Common myeloid progenitor, CD34-positive (primary cell): Measurements from ENCODE around the gene TNFSF8.

Source experiments
- CTCF ChIA-PET: fragments of 350-600 bp; sonication (Branson Sonifier 250); formaldehyde crosslinking; loops from one replicate; lab custom pipeline; 2021; ENCODE audit warnings: antibody characterized with exemption; lab: Charles Lee
- POLR2A ChIA-PET: fragments of 350-600 bp; sonication (Branson Sonifier 250); formaldehyde crosslinking; loops from one replicate; lab custom pipeline; 2021; ENCODE audit warnings: antibody characterized with exemption; lab: Charles Lee
- DNase-seq, 3 donors: peaks; one replicate each; pipeline versions ENCODE4 v3.0.0 to v3.0.0-alpha.2; 2013
- H3K27ac ChIP-seq, 2 experiments: 1 replicate in 1 of 2; 2 replicates in 1 of 2; pipeline ENCODE4 v1.7.0; 2013; ENCODE audit warnings: inconsistent platforms in 2 of 2, low read length in 2 of 2, mild to moderate bottlenecking in 2 of 2, low read depth in 1 of 2, moderate library complexity in 1 of 2; ENCODE audit not compliant: severe bottlenecking in 2 of 2, insufficient read depth in 1 of 2, poor library complexity in 1 of 2
- H3K27me3 ChIP-seq, 5 experiments: replicated peaks in 2 of 5; 1 replicate in 3 of 5; 2 replicates in 2 of 5; pipeline versions ENCODE4 v1.6.1 to v1.7.0; 2013; ENCODE audit warnings: low read length in 4 of 5, mild to moderate bottlenecking in 2 of 5, moderate library complexity in 2 of 5, inconsistent platforms in 1 of 5; ENCODE audit not compliant: insufficient read depth in 5 of 5, control insufficient read depth in 4 of 5
- H3K36me3 ChIP-seq, 4 experiments: 1 replicate in 2 of 4; 2 replicates in 2 of 4; pipeline versions ENCODE4 v1.6.1 to v1.7.0; 2013; ENCODE audit warnings: low read length in 3 of 4, control low read depth in 1 of 4, mild to moderate bottlenecking in 1 of 4; ENCODE audit not compliant: control insufficient read depth in 4 of 4, insufficient read depth in 4 of 4
- H3K4me1 ChIP-seq, 4 experiments: 1 replicate in 3 of 4; 2 replicates in 1 of 4; pipeline versions ENCODE4 v1.6.1 to v1.7.1; 2013; ENCODE audit warnings: low read length in 3 of 4, mild to moderate bottlenecking in 3 of 4, control low read depth in 1 of 4, inconsistent platforms in 1 of 4, moderate library complexity in 1 of 4; ENCODE audit not compliant: control insufficient read depth in 4 of 4, insufficient read depth in 4 of 4; ENCODE audit errors: control extremely low read depth in 1 of 4
- H3K4me3 ChIP-seq, 7 experiments: 1 replicate in 4 of 7; 2 replicates in 3 of 7; pipeline versions ENCODE4 v1.5.1 to v1.7.0; 2013; ENCODE audit warnings: mild to moderate bottlenecking in 7 of 7, low read length in 6 of 7, moderate library complexity in 6 of 7, inconsistent platforms in 2 of 7, low read depth in 2 of 7, control low read depth in 1 of 7; ENCODE audit not compliant: insufficient read depth in 4 of 7, control insufficient read depth in 1 of 7; ENCODE audit errors: extremely low read depth in 1 of 7
- H3K9me3 ChIP-seq, 5 experiments: 1 replicate in 4 of 5; 2 replicates in 1 of 5; pipeline versions ENCODE4 v1.6.1 to v1.7.1; 2013; ENCODE audit warnings: low read length in 4 of 5, mild to moderate bottlenecking in 2 of 5, inconsistent platforms in 1 of 5, low read depth in 1 of 5, moderate library complexity in 1 of 5; ENCODE audit not compliant: control insufficient read depth in 4 of 5, insufficient read depth in 2 of 5; ENCODE audit errors: control extremely low read depth in 1 of 5
- WGBS: methylation state at CpG from one replicate; pipeline ENCODE4 v1.1.5; 2013; ENCODE audit not compliant: insufficient coverage; 5-methylcytosine and 5-hydroxymethylcytosine counted together

Gene TNFSF8

GRCh38 chr9:114888607-114889006, 41.8 kb downstream of the TNFSF8 start:
- ChIA-PET CTCF (interaction anchor here (1.1 to 2.2 kb wide), 2 partner anchors 9 to 22 kb away, joined by 3 to 8 read pairs; no protein-coding TSS in a partner anchor), POLR2A (no interaction called here)
- whole genome bisulfite sequencing: 90% methylated on average over 3 of the region's 4 CpGs

DNA sequence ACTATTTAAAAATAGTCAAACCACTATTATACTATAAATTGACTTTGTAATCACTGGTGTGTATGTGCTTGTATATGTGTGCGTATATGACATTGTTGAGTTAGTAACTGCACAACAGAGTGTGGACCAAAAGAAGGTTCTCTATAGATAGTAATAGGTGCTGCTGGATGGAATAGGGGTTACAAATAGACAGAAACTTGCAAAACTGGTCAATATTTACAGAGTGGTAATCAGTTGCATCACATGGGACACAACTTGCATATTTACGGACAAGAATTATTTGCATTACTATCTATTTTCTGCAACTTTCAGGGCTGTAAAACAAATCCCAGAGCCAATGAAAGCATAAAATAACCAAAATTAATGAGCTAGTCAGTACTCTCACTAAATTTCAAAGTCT, 42.4 kb downstream of the TNFSF8 start:
- DNase-seq: no peak
- Histone ChIP-seq H3K27ac (no peak overlapping the region), H3K4me3 (no peak overlapping the region), H3K27me3 (no peaks in the 10 kb centered on the region), H3K4me1 (peaks cover under 1 to 19% (median 7%) of the 10 kb centered on the region in 4 experiments), H3K9me3 (peaks cover 3 to 18% (median 8%) of the 10 kb centered on the region in 5 experiments), H3K36me3 (no peaks in the 10 kb centered on the region)
- ChIA-PET POLR2A (no interaction called here), CTCF (interaction anchor here (1.1 to 2.2 kb wide), 3 partner anchors 8 to 23 kb away, joined by 3 to 8 read pairs (median 4); no protein-coding TSS in a partner anchor)
- 90% methylated on average over 1 of the region's 2 CpGs for WGBS

More at GRCh38 chr9:114888607-114889006, 41.8 kb downstream of the TNFSF8 start:
- Histone ChIP-seq H3K4me3 (no peak overlapping the region), H3K9me3 (peaks cover 3 to 17% (median 6%) of the 10 kb centered on the region in 5 experiments), H3K4me1 (peaks cover 7 to 24% (median 7%) of the 10 kb centered on the region in 4 experiments), H3K27me3 (no peaks in the 10 kb centered on the region), H3K27ac (no peak overlapping the region), H3K36me3 (no peaks in the 10 kb centered on the region)
- DNase-seq: no peak

GRCh38 chr9:114884787-114885452, 45.5 kb downstream of the TNFSF8 start:
- Histone ChIP-seq H3K4me1 (peaks cover 0 to 24% (median 4%) of the 10 kb centered on the region in 4 experiments), H3K36me3 (no peaks in the 10 kb centered on the region), H3K27ac (no peak overlapping the region), H3K9me3 (peaks cover 3 to 18% (median 10%) of the 10 kb centered on the region in 5 experiments), H3K4me3 (no peak overlapping the region), H3K27me3 (no peaks in the 10 kb centered on the region)
- no peak for DNase-seq
- ChIA-PET CTCF (no interaction called here), POLR2A (no interaction called here)
- WGBS: 92% methylated on average over 6 of the region's 8 CpGs

GRCh38 chr9:114883709-114884108, 46.7 kb downstream of the TNFSF8 start:
- peaks cover 3 to 18% (median 10%) of the 10 kb centered on the region in 5 experiments for H3K9me3 ChIP-seq
- DNase-seq: peak in 1 of 3 donors; percentile 13
- H3K27me3 ChIP-seq: no peaks in the 10 kb centered on the region
- H3K4me3 ChIP-seq: no peak overlapping the region
- CTCF ChIA-PET: no interaction called here
- H3K4me1 ChIP-seq: peaks cover 0 to 15% (median 0%) of the 10 kb centered on the region in 4 experiments
- H3K36me3 ChIP-seq: no peaks in the 10 kb centered on the region
- no peak overlapping the region for H3K27ac ChIP-seq
- POLR2A ChIA-PET: no interaction called here
- WGBS: no CpG with 5 or more reads among the region's 1 CpG

- no peak overlapping the region for H3K4me3 ChIP-seq
- DNase-seq: peak in 1 of 3 donors; percentile 21
- POLR2A ChIA-PET: no interaction called here
- H3K9me3 ChIP-seq: peaks cover 4 to 29% (median 10%) of the 10 kb centered on the region in 5 experiments
- peaks cover 0 to 11% (median 0%) of the 10 kb centered on the region in 4 experiments for H3K4me1 ChIP-seq
- CTCF ChIA-PET: interaction anchor here (0.5 to 1.3 kb wide), 4 partner anchors 8 to 43 kb away, joined by 3 to 4 read pairs (median 4); no protein-coding TSS in a partner anchor
- H3K27me3 ChIP-seq: no peaks in the 10 kb centered on the region
- H3K36me3 ChIP-seq: no peaks in the 10 kb centered on the region
- no peak overlapping the region for H3K27ac ChIP-seq
- WGBS: no CpG with 5 or more reads among the region's 1 CpG
These were observed 50.1 kb downstream of the TNFSF8 start for GRCh38 chr9:114880291-114880745.

- ChIA-PET CTCF (no interaction called here), POLR2A (no interaction called here)
- Histone ChIP-seq H3K27ac (no peak overlapping the region), H3K4me1 (peaks cover 0 to 11% (median 0%) of the 10 kb centered on the region in 4 experiments), H3K4me3 (no peak overlapping the region), H3K36me3 (no peaks in the 10 kb centered on the region), H3K9me3 (peaks cover 4 to 25% (median 5%) of the 10 kb centered on the region in 5 experiments), H3K27me3 (no peaks in the 10 kb centered on the region)
- no peak for DNase-seq
- 96% methylated on average over 3 of the region's 4 CpGs for WGBS
These were observed 51.4 kb downstream of the TNFSF8 start for GRCh38 chr9:114878879-114879564.

DNA sequence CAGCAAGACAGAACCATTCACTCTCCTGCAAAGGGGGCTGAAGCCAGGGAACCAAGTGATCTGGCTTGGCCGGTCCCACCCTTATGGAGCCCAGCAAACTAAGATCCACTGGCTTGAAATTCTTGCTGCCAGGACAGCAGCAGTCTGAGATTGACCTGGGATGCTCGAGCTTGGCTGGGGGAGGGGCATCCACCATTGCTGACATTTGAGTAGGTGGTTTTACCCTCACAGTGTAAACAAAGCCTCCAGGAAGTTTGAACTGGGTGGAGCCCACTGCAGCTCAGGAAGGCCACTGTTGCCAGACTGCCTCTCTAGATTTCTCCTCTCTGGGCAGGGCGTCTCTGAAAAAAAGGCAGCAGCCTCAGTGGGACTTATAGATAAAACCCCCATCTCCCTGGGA, 60.5 kb downstream of the TNFSF8 start:
- no peak overlapping the region for H3K27ac ChIP-seq
- ChIA-PET CTCF (no interaction called here), POLR2A (no interaction called here)
- no peak overlapping the region for H3K4me3 ChIP-seq
- no peaks in the 10 kb centered on the region for H3K36me3 ChIP-seq
- no peak for DNase-seq
- H3K27me3 ChIP-seq: no peaks in the 10 kb centered on the region
- no peaks in the 10 kb centered on the region for H3K4me1 ChIP-seq
- peaks cover 0 to 3% (median 0%) of the 10 kb centered on the region in 5 experiments for H3K9me3 ChIP-seq
- WGBS: 91% methylated on average over 3 of the region's 3 CpGs
